Esophagus squamous epithelium (tissue), 5 donors: ENCODE data around the gene PTPRT. TPM values are rescaled to one million over a fixed set of nuclear protein-coding genes. Genes with fewer than 3 reads are reported as not detected.

Experiments
- DNase-seq: peaks from one replicate; lab custom pipeline; 2025; lab: John Stamatoyannopoulos, UW
- H3K27ac ChIP-seq, 4 donors: fragments of 200-600 bp; sonication (generic); one replicate each; pipeline ENCODE4 v1.5.1; 2016 to 2019; ENCODE audit warnings: mild to moderate bottlenecking in 1 of 4
- H3K27me3 ChIP-seq, 4 donors: fragments of 200-600 bp; sonication (generic); 1 replicate in 3 of 4; 2 replicates in 1 of 4; pipeline versions ENCODE4 v1.5.1 to v1.6.0; 2017 to 2021; ENCODE audit warnings: antibody characterized with exemption in 1 of 4
- H3K36me3 ChIP-seq, 3 donors: fragments of 200-600 bp; sonication (generic); one replicate each; pipeline ENCODE4 v1.5.1; 2016 to 2019
- H3K4me1 ChIP-seq, 3 donors: fragments of 200-600 bp; sonication (generic); one replicate each; pipeline ENCODE4 v1.5.1; 2017 to 2019
- H3K4me3 ChIP-seq, 4 donors: fragments of 200-600 bp; sonication (generic); 1 replicate in 3 of 4; 2 replicates in 1 of 4; pipeline ENCODE4 v1.5.1; 2016 to 2019; ENCODE audit warnings: mild to moderate bottlenecking in 2 of 4, moderate library complexity in 1 of 4
- H3K9me3 ChIP-seq, 3 donors: fragments of 200-600 bp; sonication (generic); one replicate each; pipeline ENCODE4 v1.5.1; 2016 to 2019
- CTCF ChIP-seq, 6 experiments: fragments of 450-650 bp in 4 of 6; fragments of 200-600 bp in 2 of 6; sonication (generic) in 2 of 6; IDR thresholded peaks; one replicate each; pipeline ENCODE4 v1.5.1; 2016 to 2019; ENCODE audit warnings: antibody characterized with exemption in 6 of 6, mild to moderate bottlenecking in 4 of 6, moderate library complexity in 4 of 6
- POLR2A ChIP-seq, 4 donors: fragments of 450-650 bp; IDR thresholded peaks; one replicate each; pipeline ENCODE4 v1.6.1; 2017; ENCODE audit warnings: antibody characterized with exemption in 4 of 4, mild to moderate bottlenecking in 4 of 4, moderate library complexity in 3 of 4
- WGBS, 2 donors: methylation state at CpG; one replicate each; pipeline ENCODE4 v1.1.5; 2018; 5-methylcytosine and 5-hydroxymethylcytosine counted together
- intact Hi-C: fragments of 100-400 bp; cut with DNase I; formaldehyde crosslinking; loops from one replicate; pipeline ENCODE4 v1.15.0; 2022
- total RNA-seq, 4 donors: library from RNA; depleted of rRNA; stranded (reverse); fragments of >200 nt; gene quantifications; one replicate each; pipeline ENCODE4 v1.1.0, GENCODE V29; 2016
- donor health status: DM: yes; HTN: yes; CAD: no.

Gene PTPRT
- total RNA-seq, 4 donors from 2014 or later, result under 0.01 to 0.06 TPM; not detected in 2

- WGBS, 2 donors, result 56 to 81% methylated on average over 2 of the region's 2 CpGs
- DNase-seq, result no peak
Measured at GRCh38 chr20:43119720-43120119, 70.0 kb downstream of the PTPRT start.

GRCh38 chr20:43102394-43102793 lies 87.3 kb downstream of the PTPRT start:
- no peaks in the 10 kb centered on the region for H3K4me1 ChIP-seq
- intact Hi-C loops, result no loop called here
- H3K4me3 ChIP-seq, result no peak overlapping the region
- H3K36me3 ChIP-seq, result no peaks in the 10 kb centered on the region
- no peak for TF ChIP-seq POLR2A (IDR thresholded peaks at IDR 0.05)
- no peak for TF ChIP-seq CTCF (IDR thresholded peaks at IDR 0.05)
- no peak overlapping the region for H3K27ac ChIP-seq
- 43 to 48% methylated on average over 5 of the region's 5 CpGs for WGBS, 2 donors
- H3K27me3 ChIP-seq, result no peaks in the 10 kb centered on the region
- no peak for DNase-seq
- H3K9me3 ChIP-seq, result no peaks in the 10 kb centered on the region

More at GRCh38 chr20:43119720-43120119, 70.0 kb downstream of the PTPRT start:
- H3K4me3 ChIP-seq, result no peak overlapping the region
- H3K27me3 ChIP-seq, result no peaks in the 10 kb centered on the region
- intact Hi-C loops, result no loop called here
- H3K27ac ChIP-seq, result no peak overlapping the region
- no peaks in the 10 kb centered on the region for H3K36me3 ChIP-seq
- H3K9me3 ChIP-seq, result no peaks in the 10 kb centered on the region
- TF ChIP-seq POLR2A (IDR thresholded peaks at IDR 0.05) (no peak), CTCF (IDR thresholded peaks at IDR 0.05) (no peak)
- H3K4me1 ChIP-seq, result no peaks in the 10 kb centered on the region

DNA sequence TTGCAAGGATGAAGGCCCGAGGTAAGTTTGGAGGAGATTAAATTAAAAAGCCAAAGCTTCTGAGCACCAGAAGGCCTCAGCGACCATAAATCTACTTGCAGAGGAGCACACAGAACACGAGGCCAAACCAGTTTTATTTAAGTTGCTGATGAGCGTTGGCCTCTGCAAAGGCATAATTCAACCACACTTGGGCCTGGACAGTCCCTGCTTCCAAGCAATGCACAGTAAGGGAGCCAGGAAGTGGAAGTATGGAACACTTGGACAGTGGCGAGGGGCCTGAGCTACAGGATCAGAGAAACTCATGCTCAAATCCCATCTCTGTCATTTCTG lies 92.8 kb downstream of the PTPRT start:
- 50 to 77% methylated on average over 1 to 5 of the region's 5 CpGs for WGBS, 2 donors
- no peak overlapping the region for H3K4me3 ChIP-seq
- no peak for TF ChIP-seq POLR2A (IDR thresholded peaks at IDR 0.05)
- no peak for TF ChIP-seq CTCF (IDR thresholded peaks at IDR 0.05)
- no peaks in the 10 kb centered on the region for H3K36me3 ChIP-seq
- H3K9me3 ChIP-seq, result no peaks in the 10 kb centered on the region
- H3K27me3 ChIP-seq, result no peaks in the 10 kb centered on the region
- no peak for DNase-seq
- intact Hi-C loops, result no loop called here
- no peaks in the 10 kb centered on the region for H3K4me1 ChIP-seq
- no peak overlapping the region for H3K27ac ChIP-seq

DNA sequence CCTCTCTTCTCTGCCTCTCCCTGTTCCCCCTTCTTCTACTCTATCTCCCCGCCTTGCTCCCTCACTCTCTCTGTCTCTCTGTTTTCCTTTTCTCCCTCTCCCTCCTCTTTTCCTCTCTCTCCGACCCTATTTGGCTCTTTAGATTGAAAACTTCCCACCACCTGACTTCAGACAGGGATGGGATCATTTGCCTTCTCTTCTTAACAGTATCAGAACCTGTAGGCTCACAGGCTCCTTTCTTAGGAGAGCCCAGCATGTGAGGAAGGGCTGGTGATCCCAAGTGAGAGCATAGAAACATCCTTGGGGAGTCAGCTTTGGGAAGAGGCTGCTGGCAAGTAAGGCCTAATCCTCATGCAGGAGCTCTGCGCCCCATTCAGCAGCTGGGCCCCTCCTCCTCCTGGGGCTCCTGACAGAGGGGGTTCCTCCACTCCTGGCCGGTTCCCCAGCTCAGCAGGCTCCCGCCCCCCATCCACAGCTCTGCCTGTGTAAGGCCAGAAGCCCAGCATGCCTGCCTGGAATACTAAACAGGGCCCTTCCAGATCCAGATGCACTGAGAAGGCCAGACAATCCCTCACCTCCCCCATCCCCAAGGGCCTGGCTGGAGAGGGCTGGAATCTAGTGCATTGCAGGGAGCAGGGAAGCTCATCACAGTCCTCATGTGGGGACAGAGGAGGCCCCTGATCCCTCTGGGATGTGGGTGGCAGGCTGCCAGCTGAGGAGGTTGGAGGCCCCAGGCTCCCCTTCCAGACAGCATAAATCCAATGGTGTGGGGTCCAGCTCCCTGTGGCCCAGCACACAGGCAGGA lies 93.4 kb downstream of the PTPRT start:
- TF ChIP-seq CTCF (IDR thresholded peaks at IDR 0.05), result no peak
- no peak for TF ChIP-seq POLR2A (IDR thresholded peaks at IDR 0.05)
- DNase-seq, result no peak

DNA sequence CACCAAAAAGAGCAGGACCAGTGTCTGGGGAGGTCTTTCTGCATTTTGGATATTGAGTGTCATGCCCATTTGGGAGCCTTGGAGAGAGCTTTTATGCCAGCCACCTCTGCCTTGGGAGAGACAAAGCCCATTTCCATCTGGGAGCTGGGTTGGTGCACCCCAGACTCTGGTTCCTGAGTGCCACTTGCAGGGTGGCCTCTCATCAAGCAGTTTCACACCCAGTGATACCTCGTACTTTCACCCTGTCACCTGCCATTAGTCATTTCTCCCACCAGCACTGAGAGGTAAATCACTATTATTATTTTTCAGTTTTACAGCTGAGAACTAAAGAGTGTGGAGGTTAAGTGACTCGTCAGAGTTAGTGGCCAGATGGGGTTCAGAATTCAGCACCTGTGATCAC lies 94.7 kb downstream of the PTPRT start:
- intact Hi-C loops, result no loop called here
- H3K9me3 ChIP-seq, result no peaks in the 10 kb centered on the region
- no peak for DNase-seq
- 53 to 85% methylated on average over 1 to 2 of the region's 2 CpGs for WGBS, 2 donors
- no peaks in the 10 kb centered on the region for H3K27me3 ChIP-seq
- H3K4me1 ChIP-seq, result no peaks in the 10 kb centered on the region
- TF ChIP-seq POLR2A (IDR thresholded peaks at IDR 0.05), result no peak
- TF ChIP-seq CTCF (IDR thresholded peaks at IDR 0.05), result no peak
- H3K4me3 ChIP-seq, result no peak overlapping the region
- no peaks in the 10 kb centered on the region for H3K36me3 ChIP-seq
- no peak overlapping the region for H3K27ac ChIP-seq

More for the DNA sequence above, 93.4 kb downstream of the PTPRT start:
- intact Hi-C loops, result no loop called here
- no peaks in the 10 kb centered on the region for H3K27me3 ChIP-seq
- no peaks in the 10 kb centered on the region for H3K36me3 ChIP-seq
- H3K9me3 ChIP-seq, result no peaks in the 10 kb centered on the region
- H3K4me1 ChIP-seq, result no peaks in the 10 kb centered on the region
- no peak overlapping the region for H3K27ac ChIP-seq
- H3K4me3 ChIP-seq, result no peak overlapping the region
- 41 to 43% methylated on average over 2 of the region's 5 CpGs for WGBS, 2 donors
